IPS DF 4.7 (cell line): ENCODE data around the gene MVB12A.

Experiments
- DNase-seq: peaks from one replicate; pipeline ENCODE4 v3.0.0-alpha.2; 2013; ENCODE audit warnings: low spot score; ENCODE audit errors: extremely low read depth

Gene MVB12A

DNA sequence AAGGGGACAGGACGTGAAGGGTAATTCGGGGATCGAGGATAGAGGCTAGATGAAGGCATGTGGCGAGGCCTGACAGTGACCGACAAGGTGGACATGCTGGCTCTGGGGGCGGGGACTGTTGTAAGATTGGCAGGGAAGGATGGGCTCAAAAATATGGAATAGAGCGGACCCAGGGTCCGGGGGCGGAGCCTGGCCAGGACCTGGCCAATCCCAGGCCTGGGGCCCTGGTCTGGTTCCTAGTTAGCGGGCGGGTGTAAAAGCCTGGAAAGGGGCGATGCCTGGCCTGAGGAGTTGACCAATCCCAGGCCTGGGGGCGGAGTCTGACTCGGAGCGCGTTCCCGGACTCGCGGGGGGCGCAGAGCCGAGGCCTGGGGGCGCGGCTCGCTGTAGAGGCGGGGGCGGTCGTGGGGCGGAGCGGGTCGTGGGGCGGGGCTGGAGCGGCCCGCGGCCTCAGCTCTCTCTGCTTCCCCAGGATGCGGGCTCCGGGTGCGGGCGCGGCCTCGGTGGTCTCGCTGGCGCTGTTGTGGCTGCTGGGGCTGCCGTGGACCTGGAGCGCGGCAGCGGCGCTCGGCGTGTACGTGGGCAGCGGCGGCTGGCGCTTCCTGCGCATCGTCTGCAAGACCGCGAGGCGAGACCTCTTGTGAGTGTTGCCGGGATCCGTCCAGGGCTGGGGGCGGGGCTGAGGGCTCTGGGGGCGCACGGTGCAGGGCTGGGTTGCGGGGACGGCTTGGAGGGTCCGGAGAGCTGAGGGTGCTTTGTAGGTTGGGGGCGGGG is 50.4 kb downstream of the MVB12A start, which contains the start of gene SLC27A1:
Gene SLC27A1, plus strand, starts transcription at position 457 of the 774 bp plus-strand sequence. Its CDS starts 17 bp downstream, at position 474.
- no peak for DNase-seq

DNA sequence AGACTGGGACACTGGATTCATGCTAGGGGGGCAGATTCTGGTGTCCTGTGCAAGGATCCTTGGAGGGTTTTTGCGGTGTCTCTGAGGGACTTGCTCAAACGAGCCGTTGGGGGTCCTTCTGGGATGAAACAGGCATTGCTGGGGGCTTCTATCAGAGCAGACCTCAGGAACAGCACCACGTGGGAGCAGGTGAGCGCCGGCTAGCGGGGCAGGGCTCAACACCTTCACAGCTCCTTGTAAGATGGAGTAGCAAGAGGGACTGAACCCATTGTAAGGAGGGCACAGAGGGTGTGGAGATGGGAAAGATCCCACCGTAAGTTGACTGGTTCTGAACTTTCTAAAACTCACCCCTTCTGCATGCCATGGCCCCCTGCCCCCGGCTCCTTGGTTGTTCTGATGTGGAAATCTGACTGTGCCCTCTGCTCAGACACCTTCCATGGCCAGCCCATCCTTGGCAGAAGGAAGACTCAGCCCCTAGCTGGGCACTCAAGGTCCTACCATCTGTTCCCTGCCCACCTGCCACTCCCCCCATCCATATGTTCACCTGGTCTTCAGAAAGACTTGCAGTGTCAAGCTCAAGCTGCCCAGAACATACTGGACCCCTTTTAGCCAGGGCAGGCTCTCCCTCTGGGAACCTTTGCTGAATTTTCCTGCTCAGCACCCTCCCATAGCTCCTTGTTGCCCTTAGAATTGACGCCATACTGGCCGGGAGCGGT is 51.7 kb downstream of the MVB12A start:
- DNase-seq: no peak

DNA sequence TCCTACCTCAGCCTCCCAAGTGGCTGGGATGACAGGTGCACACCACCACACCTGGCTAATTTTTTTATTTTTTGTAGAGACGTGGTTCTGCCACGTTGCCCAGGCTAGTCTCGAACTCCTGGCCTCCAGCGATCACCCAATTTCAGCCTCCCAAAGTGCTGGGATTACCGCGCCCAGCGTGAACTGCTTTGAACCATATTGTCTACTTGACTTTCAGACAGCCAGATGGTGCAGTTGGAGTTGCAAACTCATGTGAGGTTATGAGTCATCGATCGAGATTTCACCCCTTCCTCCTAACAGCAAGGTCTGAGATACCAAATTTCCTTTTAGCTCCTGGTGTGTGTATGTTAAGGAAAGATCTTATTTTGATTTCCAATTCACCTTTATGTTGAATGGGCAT is 53.2 kb downstream of the MVB12A start:
- DNase-seq: no peak
